ENCODE data around the gene SPTBN4.

DNA sequence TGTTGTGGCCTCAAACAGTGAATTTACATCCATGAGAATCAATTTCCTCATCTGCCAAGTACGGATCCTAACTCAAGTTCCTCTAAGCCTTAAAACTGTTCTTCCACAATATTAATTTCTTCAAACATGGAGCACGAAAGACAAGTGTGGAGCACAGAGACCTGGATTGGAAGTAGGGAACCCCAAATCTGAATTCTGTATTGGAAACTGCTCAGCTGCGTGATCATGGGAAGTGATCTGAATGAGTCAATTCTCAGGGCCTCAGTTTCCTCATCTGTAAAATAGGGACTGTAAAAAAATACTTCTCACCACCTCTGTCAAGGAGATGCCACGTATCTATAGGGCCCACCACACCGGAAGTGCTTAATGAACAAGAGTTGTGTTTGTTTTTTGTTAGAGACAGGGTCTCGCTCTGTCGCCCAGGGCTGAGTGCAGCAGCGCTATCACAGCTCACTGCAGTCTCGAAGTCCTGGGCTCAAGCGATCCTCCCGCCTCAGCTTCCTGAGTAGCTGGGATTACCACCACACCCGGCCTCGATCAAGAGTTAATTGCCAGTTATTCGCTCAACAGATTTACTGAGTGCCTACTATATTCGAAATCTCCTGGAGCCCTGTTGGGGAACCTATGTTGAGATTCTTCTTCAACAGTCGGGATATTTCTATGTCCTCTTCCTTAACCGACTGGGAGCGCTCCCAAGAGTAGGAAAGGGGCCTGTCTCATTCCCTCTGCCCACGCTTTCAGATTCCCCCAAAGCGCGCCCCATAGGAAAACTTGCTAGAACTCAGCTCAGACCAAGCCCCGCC is 24.3 kb upstream of the SPTBN4 start:
- no peak; the same call in 1 of the 2 replicates for TF ChIP-seq POLR2AphosphoS5 (IDR thresholded peaks at IDR 0.05; ENCODE audit: low read length)
- TF ChIP-seq, protein P1, sequence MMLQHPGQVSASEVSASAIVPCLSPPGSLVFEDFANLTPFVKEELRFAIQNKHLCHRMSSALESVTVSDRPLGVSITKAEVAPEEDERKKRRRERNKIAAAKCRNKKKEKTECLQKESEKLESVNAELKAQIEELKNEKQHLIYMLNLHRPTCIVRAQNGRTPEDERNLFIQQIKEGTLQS (IDR thresholded peaks at IDR 0.05; ENCODE audit: borderline replicate concordance, extremely low read depth, low read depth, low read length) = no peak
- no peak for TF ChIP-seq PML (IDR thresholded peaks at IDR 0.05; ENCODE audit: low read length)
- TF ChIP-seq NFIC (IDR thresholded peaks at IDR 0.05; ENCODE audit: low read depth, low read length) = no peak
- TF ChIP-seq POLR2A (IDR thresholded peaks at IDR 0.05; ENCODE audit: low read depth, low read length) = no peak
- TF ChIP-seq CREB1 (IDR thresholded peaks at IDR 0.05; ENCODE audit: low read depth) = no peak
- TF ChIP-seq, protein P2, sequence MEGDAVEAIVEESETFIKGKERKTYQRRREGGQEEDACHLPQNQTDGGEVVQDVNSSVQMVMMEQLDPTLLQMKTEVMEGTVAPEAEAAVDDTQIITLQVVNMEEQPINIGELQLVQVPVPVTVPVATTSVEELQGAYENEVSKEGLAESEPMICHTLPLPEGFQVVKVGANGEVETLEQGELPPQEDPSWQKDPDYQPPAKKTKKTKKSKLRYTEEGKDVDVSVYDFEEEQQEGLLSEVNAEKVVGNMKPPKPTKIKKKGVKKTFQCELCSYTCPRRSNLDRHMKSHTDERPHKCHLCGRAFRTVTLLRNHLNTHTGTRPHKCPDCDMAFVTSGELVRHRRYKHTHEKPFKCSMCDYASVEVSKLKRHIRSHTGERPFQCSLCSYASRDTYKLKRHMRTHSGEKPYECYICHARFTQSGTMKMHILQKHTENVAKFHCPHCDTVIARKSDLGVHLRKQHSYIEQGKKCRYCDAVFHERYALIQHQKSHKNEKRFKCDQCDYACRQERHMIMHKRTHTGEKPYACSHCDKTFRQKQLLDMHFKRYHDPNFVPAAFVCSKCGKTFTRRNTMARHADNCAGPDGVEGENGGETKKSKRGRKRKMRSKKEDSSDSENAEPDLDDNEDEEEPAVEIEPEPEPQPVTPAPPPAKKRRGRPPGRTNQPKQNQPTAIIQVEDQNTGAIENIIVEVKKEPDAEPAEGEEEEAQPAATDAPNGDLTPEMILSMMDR (IDR thresholded peaks at IDR 0.05 in 2 of 3, conservative IDR thresholded peaks at IDR 0.05 in 1 of 3; ENCODE audit: control insufficient read depth in 2 of 3, extremely low read depth in 1 of 3, insufficient read depth in 1 of 3, low read depth in 3 of 3, low read length in 3 of 3) = no peak
- no peak for TF ChIP-seq SIN3A (IDR thresholded peaks at IDR 0.05; ENCODE audit: low read depth, low read length)
- no peak for TF ChIP-seq CREM (IDR thresholded peaks at IDR 0.05; ENCODE audit: low read depth)
- no peak for TF ChIP-seq STAT3 (IDR thresholded peaks at IDR 0.05; ENCODE audit: low read depth, low read length)
- no peak for TF ChIP-seq SP1 (IDR thresholded peaks at IDR 0.05; ENCODE audit: low read depth, low read length)
- TF ChIP-seq BACH1 (IDR thresholded peaks at IDR 0.05; ENCODE audit: borderline replicate concordance) = no peak
- no peak for TF ChIP-seq EP300 (IDR thresholded peaks at IDR 0.05; ENCODE audit: borderline replicate concordance in 1 of 2, control insufficient read depth in 1 of 2, low read depth in 2 of 2, low read length in 2 of 2)
- TF ChIP-seq CHD4 (IDR thresholded peaks at IDR 0.05) = no peak
